T-cell (primary cell): ENCODE measurements around the gene VAT1L. TPM values are rescaled to one million over a fixed set of nuclear protein-coding genes. Genes with fewer than 3 reads are reported as not detected.

Source experiments
- ATAC-seq, 4 experiments: fragments of 200-7000 bp in 3 of 4; fragments of 150-1000 bp in 1 of 4; cut with Tn5 transposase; replicated peaks in 1 of 4; 1 replicate in 3 of 4; 2 replicates in 1 of 4; pipeline ENCODE4 v1.10.0; 2021; ENCODE audit warnings: moderate library complexity in 3 of 4, mild to moderate bottlenecking in 2 of 4, moderate number of reproducible peaks in 1 of 4
- CTCF ChIA-PET, 2 donors: fragments of 300-600 bp; sonication (Branson Sonifier 250); formaldehyde crosslinking; loops; one replicate each; lab custom pipeline; 2022; ENCODE audit warnings: antibody characterized with exemption in 2 of 2; lab: Charles Lee
- POLR2A ChIA-PET, 2 donors: fragments of 300-600 bp; sonication (Branson Sonifier 250); formaldehyde crosslinking; loops; one replicate each; lab custom pipeline; 2022; ENCODE audit warnings: antibody characterized with exemption in 2 of 2; lab: Charles Lee
- DNase-seq, 35 experiments: peaks; one replicate each; pipeline versions ENCODE4 v3.0.0 to v3.0.0-alpha.2; 2013 to 2023
- H3K27ac ChIP-seq: one replicate; pipeline ENCODE4 v1.5.1; 2013; ENCODE audit warnings: low read length
- H3K27me3 ChIP-seq, 2 experiments: replicated peaks in 1 of 2; 1 replicate in 1 of 2; 2 replicates in 1 of 2; pipeline versions ENCODE4 v1.6.1 to v1.7.0; 2013; ENCODE audit warnings: low read length in 1 of 2, mixed read lengths in 1 of 2; ENCODE audit not compliant: control insufficient read depth in 2 of 2, insufficient read depth in 2 of 2; ENCODE audit errors: extremely low read depth in 1 of 2
- H3K36me3 ChIP-seq, 2 donors: 1 replicate in 1 of 2; 2 replicates in 1 of 2; pipeline versions ENCODE4 v1.6.1 to v1.7.0; 2013; ENCODE audit warnings: low read length in 1 of 2; ENCODE audit not compliant: control insufficient read depth in 2 of 2, insufficient read depth in 1 of 2; ENCODE audit errors: extremely low read depth in 1 of 2
- H3K4me1 ChIP-seq, 2 experiments: 1 replicate in 1 of 2; 2 replicates in 1 of 2; pipeline versions ENCODE4 v1.6.1 to v1.7.0; 2013; ENCODE audit warnings: low read length in 2 of 2, mixed read lengths in 1 of 2; ENCODE audit not compliant: insufficient read depth in 2 of 2, control insufficient read depth in 1 of 2; ENCODE audit errors: extremely low read depth in 1 of 2
- H3K4me3 ChIP-seq, 2 donors: 1 replicate in 1 of 2; 2 replicates in 1 of 2; pipeline versions ENCODE4 v1.5.1 to v1.7.0; 2013; ENCODE audit warnings: mild to moderate bottlenecking in 2 of 2, low read length in 1 of 2, moderate library complexity in 1 of 2; ENCODE audit not compliant: control insufficient read depth in 1 of 2; ENCODE audit errors: extremely low read depth in 1 of 2
- H3K9me3 ChIP-seq: 2 replicates; pipeline ENCODE4 v1.7.0; 2013
- H3K27ac Mint-ChIP-seq, 2 donors: one replicate each; pipeline ENCODE4 v1.8.0; 2020 to 2021; ENCODE audit warnings: mild to moderate bottlenecking in 2 of 2, mixed read lengths in 2 of 2
- H3K27me3 Mint-ChIP-seq, 2 donors: one replicate each; pipeline ENCODE4 v1.8.0; 2021 to 2022; ENCODE audit warnings: mixed read lengths in 2 of 2
- H3K36me3 Mint-ChIP-seq: one replicate; pipeline ENCODE4 v1.8.0; 2021; ENCODE audit warnings: mixed read lengths
- H3K4me1 Mint-ChIP-seq, 3 donors: one replicate each; pipeline ENCODE4 v1.8.0; 2020 to 2022; ENCODE audit warnings: mixed read lengths in 3 of 3, mild to moderate bottlenecking in 1 of 3
- H3K4me3 Mint-ChIP-seq, 3 donors: one replicate each; pipeline ENCODE4 v1.8.0; 2020 to 2022; ENCODE audit warnings: mild to moderate bottlenecking in 3 of 3, mixed read lengths in 3 of 3, moderate library complexity in 3 of 3
- H3K9me3 Mint-ChIP-seq, 3 donors: one replicate each; pipeline ENCODE4 v1.8.0; 2020 to 2022; ENCODE audit warnings: mixed read lengths in 3 of 3
- WGBS: methylation state at CpG from one replicate; pipeline ENCODE4 v1.1.5; 2013; ENCODE audit warnings: missing lambda C conversion rate; ENCODE audit not compliant: insufficient coverage; 5-methylcytosine and 5-hydroxymethylcytosine counted together
- total RNA-seq, 35 experiments: library from RNA in 6 of 35; stranded (reverse) in 6 of 35; fragments of 120-200 nt in 1 of 35; gene quantifications; one replicate each; pipeline versions ENCODE4 v1.2.1 to v1.2.4 and lab custom pipeline; 2013 to 2026

The VAT1L gene
- total RNA-seq, 5 donors from 2014 or later (not counting 1 experiment from before 2014, with no cell fraction given): 0.10 to 0.12 TPM; not detected in 3

DNA sequence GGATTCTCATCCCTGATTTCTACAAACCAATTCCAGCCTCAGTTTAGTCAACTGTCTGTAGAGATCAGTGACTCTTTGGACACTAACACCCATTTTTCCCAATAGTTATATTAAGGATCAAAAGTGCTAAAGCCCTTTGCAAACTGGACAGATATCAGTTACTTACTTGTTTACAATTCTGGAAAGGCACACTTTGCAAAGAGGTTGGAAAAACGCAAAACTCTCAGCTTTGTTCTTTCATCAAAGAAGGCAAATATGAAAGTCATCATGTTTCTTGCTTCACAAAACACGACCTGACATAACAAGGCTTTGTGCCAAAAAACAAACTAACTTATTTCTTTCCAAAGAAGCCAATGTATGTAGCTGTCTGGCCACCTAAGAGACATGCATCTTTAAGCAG is 26.1 kb upstream of the VAT1L start:
- Mint-ChIP-seq H3K9me3 (no peaks in the 10 kb centered on the region), H3K4me3 (no peak overlapping the region), H3K27me3 (peaks cover 0 to 13% of the 10 kb centered on the region in 2 donors), H3K36me3 (no peaks in the 10 kb centered on the region), H3K4me1 (no peaks in the 10 kb centered on the region), H3K27ac (no peak overlapping the region)
- H3K27ac ChIP-seq: no peak overlapping the region
- ATAC-seq (no peak), DNase-seq (no peak)
- H3K4me1 ChIP-seq: no peaks in the 10 kb centered on the region
- no CpG with 5 or more reads among the region's 2 CpGs for WGBS
- H3K4me3 ChIP-seq: no peak overlapping the region
- peaks cover 0 to 3% of the 10 kb centered on the region in 2 experiments for H3K27me3 ChIP-seq
- no peaks in the 10 kb centered on the region for H3K36me3 ChIP-seq
- POLR2A ChIA-PET: no interaction called here
- no peaks in the 10 kb centered on the region for H3K9me3 ChIP-seq
- CTCF ChIA-PET: no interaction called here

- CTCF ChIA-PET: no interaction called here
- H3K4me1 ChIP-seq: no peaks in the 10 kb centered on the region
- peaks cover 0 to 6% of the 10 kb centered on the region in 2 experiments for H3K27me3 ChIP-seq
- H3K4me1 Mint-ChIP-seq: no peaks in the 10 kb centered on the region
- WGBS: no CpG with 5 or more reads among the region's 1 CpG
- no peaks in the 10 kb centered on the region for H3K36me3 ChIP-seq
- DNase-seq: no peak
- H3K27ac Mint-ChIP-seq: no peak overlapping the region
- H3K27ac ChIP-seq: no peak overlapping the region
- H3K4me3 ChIP-seq: no peak overlapping the region
- peaks cover 0 to 20% of the 10 kb centered on the region in 2 donors for H3K27me3 Mint-ChIP-seq
- ATAC-seq: no peak
- no peaks in the 10 kb centered on the region for H3K9me3 ChIP-seq
- no peaks in the 10 kb centered on the region for H3K36me3 Mint-ChIP-seq
- POLR2A ChIA-PET: no interaction called here
- no peaks in the 10 kb centered on the region for H3K9me3 Mint-ChIP-seq
- no peak overlapping the region for H3K4me3 Mint-ChIP-seq
These were observed 24.4 kb upstream of the VAT1L start for GRCh38 chr16:77763994-77764393.

DNA sequence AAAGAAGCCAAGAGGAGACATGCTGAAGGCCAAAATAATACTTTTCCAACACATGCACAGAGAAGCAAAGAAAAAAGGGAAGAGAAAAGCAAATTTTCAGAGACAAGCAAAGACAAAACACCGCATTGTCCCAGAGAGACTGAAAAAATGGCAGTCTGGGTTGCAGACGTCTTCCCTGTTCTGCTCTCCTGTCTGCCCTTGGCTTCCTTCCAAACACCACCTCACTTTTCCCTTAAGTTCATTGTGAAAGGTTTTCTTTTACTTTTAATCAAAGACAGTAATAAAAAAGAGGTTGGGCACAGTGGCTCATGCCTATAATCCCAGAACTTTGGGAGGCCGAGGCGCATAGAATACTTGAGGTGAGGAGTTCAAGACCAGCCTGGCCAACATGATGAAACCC is 21.2 kb upstream of the VAT1L start:
- Mint-ChIP-seq H3K4me1 (no peaks in the 10 kb centered on the region), H3K27ac (no peak overlapping the region), H3K4me3 (no peak overlapping the region), H3K36me3 (no peaks in the 10 kb centered on the region), H3K27me3 (peaks cover 0 to 20% of the 10 kb centered on the region in 2 donors), H3K9me3 (no peaks in the 10 kb centered on the region)
- H3K27me3 ChIP-seq: peaks cover 0 to 8% of the 10 kb centered on the region in 2 experiments
- H3K4me1 ChIP-seq: no peaks in the 10 kb centered on the region
- H3K36me3 ChIP-seq: no peaks in the 10 kb centered on the region
- ChIA-PET CTCF (no interaction called here), POLR2A (no interaction called here)
- no peak overlapping the region for H3K27ac ChIP-seq
- DNase-seq (no peak), ATAC-seq (no peak)
- WGBS: no CpG with 5 or more reads among the region's 4 CpGs
- no peak overlapping the region for H3K4me3 ChIP-seq
- no peaks in the 10 kb centered on the region for H3K9me3 ChIP-seq

DNA sequence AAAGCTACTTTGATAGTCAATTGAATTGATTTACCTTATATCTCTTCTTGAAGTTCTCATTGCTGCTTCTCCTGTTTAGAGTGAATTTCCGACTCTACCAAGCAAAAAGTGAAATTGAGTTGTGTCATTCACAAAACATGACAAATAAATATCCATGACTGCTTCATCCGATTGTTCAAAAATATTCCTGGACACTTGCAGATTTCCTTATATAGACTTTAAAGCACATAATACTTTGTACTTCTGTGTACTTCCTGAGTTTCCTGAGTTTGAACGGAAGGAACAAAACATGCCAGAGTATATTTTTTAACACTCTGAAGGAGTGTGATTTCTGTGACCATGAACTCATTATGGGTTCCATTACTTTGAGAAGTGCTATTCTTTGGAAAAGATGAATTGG is 20.5 kb upstream of the VAT1L start:
- POLR2A ChIA-PET: no interaction called here
- no peaks in the 10 kb centered on the region for H3K4me1 ChIP-seq
- Mint-ChIP-seq H3K9me3 (no peaks in the 10 kb centered on the region), H3K4me1 (no peaks in the 10 kb centered on the region), H3K27ac (no peak overlapping the region), H3K4me3 (no peak overlapping the region), H3K27me3 (peaks cover 0 to 19% of the 10 kb centered on the region in 2 donors), H3K36me3 (no peaks in the 10 kb centered on the region)
- CTCF ChIA-PET: no interaction called here
- DNase-seq (no peak), ATAC-seq (no peak)
- no peaks in the 10 kb centered on the region for H3K36me3 ChIP-seq
- H3K27me3 ChIP-seq: peaks cover 0 to 8% of the 10 kb centered on the region in 2 experiments
- WGBS: no CpG with 5 or more reads among the region's 3 CpGs
- H3K9me3 ChIP-seq: no peaks in the 10 kb centered on the region
- H3K27ac ChIP-seq: no peak overlapping the region
- H3K4me3 ChIP-seq: no peak overlapping the region

GRCh38 chr16:77775911-77776909 is 12.2 kb upstream of the VAT1L start:
- Mint-ChIP-seq H3K27me3 (peaks cover 8% of the 10 kb centered on the region in 2 donors), H3K36me3 (no peaks in the 10 kb centered on the region), H3K27ac (no peak overlapping the region), H3K4me1 (no peaks in the 10 kb centered on the region), H3K9me3 (no peaks in the 10 kb centered on the region), H3K4me3 (no peak overlapping the region)
- no peak overlapping the region for H3K4me3 ChIP-seq
- POLR2A ChIA-PET: no interaction called here
- ATAC-seq (no peak), DNase-seq (no peak)
- WGBS: 80% methylated on average over 2 of the region's 6 CpGs
- H3K27ac ChIP-seq: no peak overlapping the region
- no peaks in the 10 kb centered on the region for H3K4me1 ChIP-seq
- no peaks in the 10 kb centered on the region for H3K36me3 ChIP-seq
- CTCF ChIA-PET: no interaction called here
- no peaks in the 10 kb centered on the region for H3K9me3 ChIP-seq
- H3K27me3 ChIP-seq: peaks cover 0 to 2% of the 10 kb centered on the region in 2 experiments

DNA sequence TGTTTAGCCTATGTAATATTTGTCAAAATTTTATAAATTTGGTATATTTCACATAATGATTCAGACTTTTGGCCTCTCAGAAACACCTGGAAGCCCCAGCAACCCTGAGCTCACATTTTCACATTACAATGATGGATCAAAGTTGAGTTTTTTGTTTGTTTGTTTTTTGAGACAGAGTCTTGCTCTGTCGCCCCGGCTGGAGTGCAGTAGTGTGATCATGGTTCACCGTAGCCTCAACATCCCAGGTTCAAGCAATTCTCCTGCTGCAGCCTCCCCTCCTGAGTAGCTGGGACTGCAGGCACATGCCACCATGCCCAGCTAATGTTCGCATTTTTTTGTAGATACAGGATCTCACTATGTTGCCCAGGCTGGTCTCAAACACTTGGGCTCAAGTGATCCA is 10.6 kb upstream of the VAT1L start:
- Mint-ChIP-seq H3K27me3 (peaks cover 8% of the 10 kb centered on the region in 2 donors), H3K9me3 (no peaks in the 10 kb centered on the region), H3K4me1 (no peaks in the 10 kb centered on the region), H3K4me3 (no peak overlapping the region), H3K27ac (no peak overlapping the region), H3K36me3 (no peaks in the 10 kb centered on the region)
- no peak for DNase-seq
- Histone ChIP-seq H3K36me3 (no peaks in the 10 kb centered on the region), H3K4me1 (no peaks in the 10 kb centered on the region), H3K4me3 (no peak overlapping the region), H3K27me3 (peaks cover 0 to 2% of the 10 kb centered on the region in 2 experiments), H3K9me3 (no peaks in the 10 kb centered on the region), H3K27ac (no peak overlapping the region)
- WGBS: 88% methylated on average over 4 of the region's 4 CpGs
- ChIA-PET CTCF (no interaction called here), POLR2A (no interaction called here)
- ATAC-seq: no peak
